Right lobe of liver (tissue), 6 donors: ENCODE results near the gene CCL5. TPM values are rescaled to one million over a fixed set of nuclear protein-coding genes. Genes with fewer than 3 reads are reported as not detected.
A peak's percentile ranks its signal among the peaks of the same experiment; 100 is the strongest.

ENCODE experiments used
- ATAC-seq, 4 donors: fragments of 200-7000 bp; cut with Tn5 transposase; one replicate each; pipeline ENCODE4 v1.9.1; 2020; ENCODE audit warnings: mild to moderate bottlenecking in 4 of 4, moderate library complexity in 4 of 4
- DNase-seq, 3 donors: peaks; one replicate each; pipeline ENCODE4 v3.0.0-alpha.2; 2020
- H3K27ac ChIP-seq, 3 donors: fragments of 200-600 bp; one replicate each; pipeline ENCODE4 v1.8.0; 2022
- H3K27me3 ChIP-seq, 2 donors: fragments of 200-600 bp; one replicate each; pipeline ENCODE4 v1.8.0; 2022
- H3K36me3 ChIP-seq, 4 donors: fragments of 200-600 bp; sonication (generic) in 1 of 4; one replicate each; pipeline versions ENCODE4 v1.5.1 to v1.8.0; 2017 to 2022; ENCODE audit warnings: control low read depth in 1 of 4
- H3K4me1 ChIP-seq, 4 donors: fragments of 200-600 bp; sonication (generic) in 1 of 4; one replicate each; pipeline versions ENCODE4 v1.5.1 to v1.8.0; 2017 to 2022; ENCODE audit warnings: control low read depth in 1 of 4
- H3K4me3 ChIP-seq, 3 donors: fragments of 200-600 bp; one replicate each; pipeline ENCODE4 v1.8.0; 2022
- H3K9me3 ChIP-seq, 4 donors: fragments of 200-600 bp; sonication (generic) in 1 of 4; one replicate each; pipeline versions ENCODE4 v1.5.1 to v1.8.0; 2017 to 2022; ENCODE audit warnings: control low read depth in 1 of 4
- CTCF ChIP-seq, 4 donors: fragments of 200-600 bp in 3 of 4; fragments of 450-650 bp in 1 of 4; IDR thresholded peaks; one replicate each; pipeline versions ENCODE4 v1.5.1 to v1.8.0; 2016 to 2022; ENCODE audit warnings: antibody characterized with exemption in 4 of 4, mild to moderate bottlenecking in 2 of 4
- POLR2A ChIP-seq: fragments of 450-650 bp; IDR thresholded peaks from one replicate; pipeline ENCODE4 v1.6.1; 2017; ENCODE audit warnings: antibody characterized with exemption, mild to moderate bottlenecking
- WGBS: methylation state at CpG from one replicate; pipeline ENCODE4 v1.1.6; 2018; ENCODE audit warnings: low coverage, low lambda C conversion rate; ENCODE audit not compliant: insufficient coverage; ENCODE audit errors: missing lambda C conversion rate; 5-methylcytosine and 5-hydroxymethylcytosine counted together
- intact Hi-C, 2 donors: fragments of 100-400 bp; cut with DNase I; formaldehyde crosslinking; loops; one replicate each; pipeline versions ENCODE4 v1.11.2 to v1.14.1; 2022
- total RNA-seq, 6 experiments: library from RNA; depleted of rRNA in 2 of 6; stranded (reverse); fragments of >200 nt in 2 of 6; fragmentation: NEBNext Ultra II Directional in 3 of 6; extraction: Animal tissue kit (Norgen Biotek cat#: 25700) in 3 of 6; gene quantifications; one replicate each; pipeline versions ENCODE4 v1.1.0 to v1.2.4, GENCODE V29; 2016 to 2023
- donor health status: DM: no; HTN: yes; CAD: no.
- donor health status: DM: no; HTN: no; CAD: no.
- donor health status: DM: no; HTN: no; CAD: no.
- donor health status: DM: no; HTN: yes; CAD: no.
- donor health status: DM: no; HTN: yes; CAD: no.

CCL5 gene
- total RNA-seq, 6 experiments from 2014 or later = 0.53 to 3.4 (median 2.5) TPM

GRCh38 chr17:35918665-35919064 lies 38.5 kb upstream of the CCL5 start:
- no peak for ATAC-seq
- no peak for DNase-seq
- WGBS = 32% methylated on average over 2 of the region's 3 CpGs

GRCh38 chr17:35917519-35918213 lies 37.5 kb upstream of the CCL5 start:
- H3K36me3 ChIP-seq = no peaks in the 10 kb centered on the region
- intact Hi-C loops = no loop called here
- TF ChIP-seq CTCF (IDR thresholded peaks at IDR 0.05) (no peak), POLR2A (no peak)
- ATAC-seq = no peak
- DNase-seq = no peak
- H3K27me3 ChIP-seq = no peaks in the 10 kb centered on the region
- WGBS = 96% methylated on average over 17 of the region's 29 CpGs
- no peak overlapping the region for H3K27ac ChIP-seq
- no peaks in the 10 kb centered on the region for H3K9me3 ChIP-seq
- no peak overlapping the region for H3K4me3 ChIP-seq
- H3K4me1 ChIP-seq = peaks cover 0 to 40% (median 9%) of the 10 kb centered on the region in 4 donors

More at GRCh38 chr17:35918665-35919064, 38.5 kb upstream of the CCL5 start:
- H3K4me3 ChIP-seq = no peak overlapping the region
- no peaks in the 10 kb centered on the region for H3K36me3 ChIP-seq
- H3K27ac ChIP-seq = no peak overlapping the region
- TF ChIP-seq CTCF (IDR thresholded peaks at IDR 0.05) = no peak
- TF ChIP-seq POLR2A = no peak
- H3K27me3 ChIP-seq = no peaks in the 10 kb centered on the region
- peaks cover 0 to 30% (median 5%) of the 10 kb centered on the region in 4 donors for H3K4me1 ChIP-seq
- intact Hi-C loops = no loop called here
- no peaks in the 10 kb centered on the region for H3K9me3 ChIP-seq

GRCh38 chr17:35915153-35915964 lies 35.2 kb upstream of the CCL5 start:
- 70% methylated on average over 2 of the region's 3 CpGs for WGBS
- DNase-seq (peak in 1 of 3 donors; percentile 73), ATAC-seq (peak; percentile 74 to 83 (median 80))
- Histone ChIP-seq H3K27ac (peak overlapping the region; percentile 43 to 77 (median 49)), H3K4me3 (no peak overlapping the region), H3K4me1 (peaks cover 0 to 47% (median 11%) of the 10 kb centered on the region in 4 donors), H3K36me3 (no peaks in the 10 kb centered on the region), H3K27me3 (no peaks in the 10 kb centered on the region), H3K9me3 (no peaks in the 10 kb centered on the region)
- TF ChIP-seq CTCF (IDR thresholded peaks at IDR 0.05) (no peak), POLR2A (no peak)
- intact Hi-C loops = no loop called here

GRCh38 chr17:35914354-35914753 lies 34.2 kb upstream of the CCL5 start:
- no CpG with 5 or more reads among the region's 1 CpG for WGBS

More at GRCh38 chr17:35914354-35914753, 34.2 kb upstream of the CCL5 start:
- DNase-seq = no peak
- H3K4me1 ChIP-seq = peaks cover 0 to 47% (median 11%) of the 10 kb centered on the region in 4 donors
- intact Hi-C loops = no loop called here
- H3K36me3 ChIP-seq = no peaks in the 10 kb centered on the region
- no peak for TF ChIP-seq CTCF (IDR thresholded peaks at IDR 0.05)
- no peak for TF ChIP-seq POLR2A
- peak in 1 of 4 donors; percentile 28 for ATAC-seq
- H3K27me3 ChIP-seq = no peaks in the 10 kb centered on the region
- no peak overlapping the region for H3K4me3 ChIP-seq
- no peaks in the 10 kb centered on the region for H3K9me3 ChIP-seq
- peak overlapping the region in 2 of 3 donors; percentile 49 to 77 for H3K27ac ChIP-seq
